ENCODE results near the gene DYNC2I2.
"Not testable (repeated sequence)": the region's sequence is repeated elsewhere in the genome, so short reads cannot be mapped to it uniquely, and the experiment has no call there.

Gene DYNC2I2

DNA sequence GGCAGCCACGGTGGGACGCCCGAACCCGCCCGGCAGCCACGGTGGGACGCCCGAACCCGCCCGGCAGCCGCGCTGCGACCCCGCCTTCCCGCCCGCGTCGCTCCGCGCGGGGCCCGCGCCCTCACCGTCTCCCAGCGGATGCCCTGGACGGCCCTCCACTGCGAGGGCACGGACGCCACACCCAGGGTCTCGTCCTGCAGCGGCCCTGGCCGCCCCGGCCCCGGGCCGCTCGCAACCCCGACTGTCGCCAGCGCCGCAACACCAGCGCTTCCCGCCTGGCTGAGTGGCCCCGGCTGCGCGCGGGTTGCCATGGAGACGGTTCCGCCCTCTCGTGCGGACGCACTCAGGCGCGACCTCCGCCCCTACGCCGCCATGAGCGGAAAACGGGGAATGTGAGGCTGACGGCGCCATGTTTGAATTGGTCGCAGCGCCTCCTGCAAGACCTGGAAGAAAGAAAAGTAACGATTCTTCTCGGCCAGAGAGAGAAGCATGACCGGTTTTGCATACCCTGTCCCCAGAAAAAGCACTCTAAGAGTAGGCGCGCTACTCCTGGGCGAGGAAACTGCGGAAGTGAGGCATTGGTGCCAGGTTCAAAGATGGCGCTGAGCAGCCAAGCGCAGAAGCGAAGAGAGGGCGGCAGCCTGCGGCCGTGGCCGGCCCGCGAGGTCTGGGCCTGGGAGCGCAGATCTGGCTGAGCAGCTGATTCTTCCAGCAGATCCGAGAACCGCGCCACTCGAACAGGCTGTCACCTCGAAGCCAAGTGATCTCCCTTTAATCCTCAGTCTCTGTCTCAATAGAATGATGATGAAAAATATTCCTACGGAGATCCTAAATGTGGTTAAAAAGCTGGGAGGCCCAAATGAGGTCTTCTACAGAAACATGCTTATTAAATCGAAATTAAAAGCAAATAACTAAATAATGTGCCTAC, at the start of gene DYNC2I2:
DYNC2I2 (minus strand) TSS at position 432 of the 928 bp plus-strand sequence; CDS start at position 311, 121 bp downstream.
- DNase-seq = peak; percentile 89

DNA sequence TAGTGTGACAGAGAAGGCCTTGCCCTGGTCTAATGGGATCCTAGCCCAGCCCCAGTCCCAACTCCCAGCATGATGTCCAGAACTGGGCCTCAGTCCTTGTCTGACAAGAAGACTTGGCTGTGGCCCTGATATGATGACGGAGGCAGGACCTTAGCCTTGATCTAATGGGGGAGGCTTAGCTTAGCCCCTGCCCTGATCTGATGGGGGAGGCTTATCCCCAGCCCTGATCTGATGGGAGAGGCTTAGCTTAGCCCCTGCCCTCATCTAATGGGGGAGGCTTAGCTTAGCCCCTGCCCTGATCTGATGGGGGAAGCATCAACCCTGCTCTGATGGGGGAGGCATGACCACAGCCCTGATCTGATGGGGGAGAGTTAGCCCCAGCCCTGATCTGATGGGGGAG, 49.4 kb upstream of the DYNC2I2 start:
- no peak for DNase-seq

DNA sequence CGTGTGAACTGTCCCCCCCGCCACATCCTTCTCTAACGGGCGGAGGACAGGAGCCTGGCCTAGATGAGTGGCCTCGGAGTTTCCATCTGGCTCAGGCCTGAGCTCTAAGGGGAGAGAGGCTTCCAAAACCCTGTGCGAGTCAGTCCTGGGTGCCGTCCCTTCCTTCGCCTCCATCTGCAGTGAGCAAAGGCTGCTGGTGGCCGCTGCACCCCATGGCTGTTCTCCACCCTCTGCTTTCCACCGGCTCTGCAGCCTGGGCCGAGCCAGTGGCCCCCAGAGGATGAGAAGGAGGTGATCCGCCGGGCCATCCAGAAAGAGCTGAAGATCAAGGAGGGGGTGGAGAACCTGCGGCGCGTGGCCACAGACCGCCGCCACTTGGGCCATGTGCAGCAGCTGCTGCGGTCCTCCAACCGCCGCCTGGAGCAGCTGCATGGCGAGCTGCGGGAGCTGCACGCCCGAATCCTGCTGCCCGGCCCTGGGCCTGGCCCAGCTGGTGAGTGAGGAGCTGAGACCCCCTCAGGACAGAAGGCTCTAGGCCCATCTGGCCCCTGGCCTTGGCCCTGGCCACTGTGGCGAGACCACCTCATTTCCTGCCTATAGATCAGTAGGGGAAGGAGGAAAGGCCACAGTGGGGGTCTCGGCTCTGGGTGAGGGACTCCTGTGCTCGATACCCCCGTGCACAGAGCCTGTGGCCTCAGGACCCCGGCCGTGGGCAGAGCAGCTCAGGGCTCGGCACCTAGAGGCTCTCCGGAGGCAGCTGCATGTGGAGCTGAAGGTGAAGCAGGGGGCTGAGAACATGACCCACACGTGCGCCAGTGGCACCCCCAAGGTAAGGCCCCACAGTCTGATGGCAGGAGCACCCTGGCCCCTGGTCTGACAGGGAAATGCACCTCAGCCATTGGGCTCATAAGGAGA, 48.7 kb upstream of the DYNC2I2 start:
- no peak for DNase-seq

DNA sequence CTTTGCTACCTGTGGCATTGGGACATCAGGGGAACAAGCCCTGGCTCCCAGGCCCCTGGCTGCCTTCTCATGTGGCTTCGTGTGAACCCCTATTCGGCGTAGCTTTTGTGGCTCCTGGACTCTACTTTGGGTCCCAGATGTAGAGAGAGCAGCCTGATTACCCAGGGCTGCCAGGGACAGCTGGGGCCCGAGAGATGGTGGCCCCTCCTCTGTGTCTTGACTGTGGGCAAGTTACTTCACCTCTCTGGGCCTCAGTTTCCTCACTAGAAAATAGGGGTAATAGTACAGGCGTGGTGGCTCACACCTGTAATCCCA, 47.7 kb upstream of the DYNC2I2 start:
- no peak for DNase-seq

DNA sequence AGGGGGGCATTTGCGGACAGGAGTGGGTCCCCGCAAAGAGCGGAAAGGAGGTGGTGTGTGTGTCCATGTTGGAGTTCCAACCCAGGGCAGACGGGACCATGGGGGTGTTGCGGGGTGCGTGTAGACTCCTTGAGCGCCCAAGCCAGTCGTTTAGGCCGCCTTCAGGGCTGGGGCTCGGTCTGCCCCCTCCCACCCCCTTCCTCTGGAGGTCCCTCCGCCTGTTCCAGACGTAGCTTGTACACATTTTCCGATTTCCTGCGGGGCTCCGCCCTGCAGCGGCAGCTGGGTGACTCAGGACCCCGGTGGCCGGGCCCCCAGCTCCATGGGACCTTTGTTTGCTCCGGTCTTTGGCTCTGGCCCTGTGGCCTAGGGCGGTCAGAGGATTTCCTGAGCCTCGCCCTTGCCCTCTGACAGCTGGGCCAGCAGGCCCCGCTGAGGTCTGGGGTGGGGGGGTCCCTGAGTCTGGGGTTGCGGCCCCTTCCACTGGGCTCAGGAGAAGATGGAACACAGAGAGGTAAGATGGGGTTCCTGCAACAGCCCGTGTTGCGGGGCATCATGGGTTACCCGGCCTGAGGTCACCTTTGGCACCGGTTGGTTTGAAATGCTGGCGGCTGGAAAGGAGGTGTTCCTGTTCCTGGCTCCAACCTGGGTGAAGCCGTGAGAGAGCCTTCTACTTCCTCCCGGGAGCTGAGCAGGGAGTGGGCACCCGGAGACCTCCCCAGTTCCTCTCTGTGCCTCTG, 47.1 kb upstream of the DYNC2I2 start:
- DNase-seq = no peak

DNA sequence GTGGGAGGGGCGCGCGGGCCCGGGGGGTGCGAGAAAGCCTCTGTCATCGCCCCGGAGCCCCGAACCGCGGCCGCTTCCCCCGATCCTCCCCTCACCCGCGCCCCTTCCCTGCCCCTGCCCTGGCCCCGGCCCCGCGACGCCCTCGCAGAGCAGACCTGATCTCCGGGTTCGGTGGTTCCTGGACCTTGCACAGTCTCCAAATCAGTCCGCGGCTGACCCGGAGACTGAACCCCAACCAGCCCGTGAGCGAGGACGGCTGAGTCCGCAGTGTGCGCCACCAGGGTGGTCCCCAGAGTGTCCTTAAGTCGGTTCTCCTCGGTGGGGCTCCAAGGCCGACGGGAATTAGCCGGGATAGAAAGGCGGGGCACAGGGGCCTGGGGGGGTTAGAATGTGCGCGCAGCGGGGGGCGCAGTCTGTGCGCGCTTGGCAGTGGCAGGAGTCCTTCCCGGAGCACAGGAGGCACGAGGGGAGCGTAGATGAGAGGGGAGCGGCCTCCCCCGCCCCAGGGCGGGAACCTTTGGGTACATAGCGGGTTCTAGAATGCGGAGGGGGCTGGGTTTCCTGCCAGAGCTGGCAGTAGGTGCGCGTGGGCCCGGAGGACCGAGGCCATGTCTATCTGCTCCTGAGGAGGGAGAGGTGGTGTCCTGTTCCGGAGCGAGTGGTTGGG, 46.4 kb upstream of the DYNC2I2 start:
- no peak for DNase-seq

DNA sequence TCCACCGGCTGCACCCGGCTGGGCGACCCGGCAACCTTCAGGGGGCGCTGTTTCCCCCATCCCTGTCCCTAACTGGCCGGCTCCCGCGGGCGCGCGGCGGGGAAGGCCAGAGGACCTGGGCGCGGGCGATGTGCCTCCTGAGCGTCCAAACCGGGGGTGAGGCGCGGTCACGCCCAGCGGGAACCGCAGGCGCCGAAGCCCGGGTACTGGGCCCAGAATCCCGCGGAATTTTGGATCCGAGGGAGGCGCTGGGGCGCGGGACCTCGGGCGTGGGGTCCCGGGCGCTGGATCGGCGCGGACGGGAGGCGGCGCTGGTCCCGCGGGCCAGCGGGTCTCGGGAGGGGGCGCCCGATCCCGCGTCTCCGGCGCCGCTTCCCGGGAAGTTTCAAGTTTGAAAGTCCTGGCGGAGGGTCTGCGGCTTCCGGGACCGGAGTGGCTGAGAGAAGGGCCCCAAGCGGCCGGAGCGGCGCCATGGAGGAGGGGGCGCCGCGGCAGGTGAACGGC, 45.9 kb upstream of the DYNC2I2 start, which contains the start of gene PKN3:
PKN3 (plus strand) TSS at position 59 of the 504 bp plus-strand sequence; CDS start at position 472, 413 bp downstream.
- peak; percentile 53 for DNase-seq

DNA sequence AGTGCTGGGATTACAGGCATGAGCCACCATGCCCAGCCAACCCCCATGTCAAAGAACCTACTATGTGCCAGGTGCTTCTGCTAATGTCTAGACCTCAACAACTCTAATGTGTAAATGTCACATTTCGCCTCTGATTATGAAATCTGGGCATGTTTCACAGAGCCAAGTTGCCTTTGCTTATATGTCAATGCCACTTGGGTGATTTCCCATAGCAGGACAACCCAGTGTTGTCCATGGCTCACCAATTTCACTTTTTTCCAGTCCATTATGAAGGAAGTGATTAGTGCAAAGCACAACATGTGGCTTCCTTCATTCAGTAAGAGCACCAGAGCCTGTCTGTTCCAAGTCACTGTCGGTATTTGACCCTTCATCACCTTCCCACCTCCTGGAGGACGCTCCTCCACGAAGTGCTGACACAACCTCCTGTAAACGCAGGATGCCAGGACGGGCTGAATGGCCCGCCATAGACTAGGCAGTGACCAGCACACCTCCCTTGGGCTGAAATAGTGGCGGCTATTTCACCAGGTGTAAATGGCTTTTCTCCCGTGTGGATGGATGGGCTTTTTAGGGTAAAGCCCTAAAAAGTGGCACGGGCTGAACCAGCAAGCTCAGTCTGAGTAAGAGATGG, 44.7 kb upstream of the DYNC2I2 start:
- DNase-seq = no peak

DNA sequence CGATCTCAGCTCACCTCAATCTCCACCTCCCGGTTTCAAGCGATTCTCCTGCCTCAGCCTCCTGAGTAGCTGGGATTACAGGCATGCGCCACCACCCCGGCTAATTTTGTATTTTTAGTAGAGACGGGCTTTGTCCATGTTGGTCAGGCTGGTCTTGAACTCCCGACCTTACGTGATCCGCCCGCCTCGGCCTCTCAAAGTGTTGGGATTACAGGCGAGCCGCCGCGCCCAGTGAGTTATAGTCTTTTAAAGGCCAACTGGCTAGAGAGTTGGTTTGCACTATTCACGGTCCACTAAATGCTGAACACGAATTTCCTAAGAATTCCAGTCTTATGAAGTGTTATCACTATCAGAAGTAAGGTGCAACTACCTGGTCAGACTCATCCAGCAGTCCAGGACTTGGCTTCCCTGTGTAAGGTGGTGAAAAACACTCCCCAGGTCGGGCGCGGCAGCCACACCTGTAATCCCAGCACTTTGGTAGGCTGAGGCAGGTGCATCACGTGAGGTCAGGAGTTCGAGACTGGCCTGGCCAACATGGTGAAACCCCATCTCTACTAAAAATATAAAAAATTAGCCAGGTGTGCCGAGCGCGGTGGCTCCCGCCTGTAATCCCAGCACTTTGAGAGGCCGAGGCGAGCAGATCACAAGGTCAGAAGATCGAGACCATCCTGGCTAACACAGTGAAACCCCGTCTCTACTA, 42.6 kb upstream of the DYNC2I2 start:
- DNase-seq = not testable (repeated sequence)

DNA sequence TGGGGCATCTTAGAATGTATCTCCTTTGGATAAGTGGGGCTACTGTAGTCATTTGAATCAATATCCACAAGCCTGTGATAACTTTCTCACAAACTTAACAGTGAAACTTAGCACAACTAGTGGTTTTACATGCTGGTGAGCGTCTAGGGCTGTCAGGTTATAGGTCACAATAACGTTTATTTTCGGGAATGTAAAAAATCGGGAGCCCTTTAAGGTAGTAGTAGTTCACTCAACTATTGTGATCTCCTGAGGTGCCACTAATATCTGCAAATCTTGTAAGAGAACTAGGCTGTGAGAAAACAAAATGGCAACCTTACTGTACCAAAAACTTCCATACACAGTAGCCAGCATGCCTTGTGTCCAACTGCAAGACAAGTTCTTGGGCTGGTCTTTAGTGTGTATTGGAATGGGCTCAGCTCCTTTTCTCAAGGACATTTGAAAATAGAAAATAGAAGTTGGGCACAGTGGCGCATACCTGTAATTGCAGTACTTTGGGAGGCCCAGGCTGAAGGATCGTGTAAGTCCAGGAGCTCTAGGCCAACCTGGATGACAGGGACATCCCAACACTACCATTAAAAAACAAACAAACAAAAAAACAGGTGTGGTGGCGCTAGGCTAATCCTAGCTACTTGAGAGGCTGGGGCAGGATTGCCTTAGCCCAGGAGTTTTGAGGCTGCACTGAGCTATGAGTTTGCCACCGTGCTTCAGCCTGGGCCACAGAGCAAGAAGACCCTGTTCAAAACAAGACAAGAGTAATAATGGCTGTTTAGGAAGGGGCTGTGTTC, 40.5 kb upstream of the DYNC2I2 start:
- DNase-seq = no peak

DNA sequence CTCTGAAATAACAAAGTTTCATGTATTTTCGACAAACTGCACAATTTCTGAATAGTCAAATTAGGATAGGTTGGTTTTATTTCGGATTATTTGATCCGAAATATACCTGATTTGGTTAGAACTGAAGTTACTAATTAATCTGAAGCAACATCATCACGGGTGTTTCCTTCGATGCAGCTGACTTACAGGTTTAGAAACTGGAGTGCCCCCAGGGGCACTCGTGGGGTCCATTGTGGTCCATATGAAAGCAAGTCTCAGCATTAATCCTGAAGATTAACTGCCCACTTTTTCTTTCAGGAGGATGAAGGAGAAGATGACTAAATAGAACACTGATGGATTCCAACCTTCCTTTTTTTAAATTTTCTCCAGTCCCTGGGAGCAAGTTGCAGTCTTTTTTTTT, 37.7 kb upstream of the DYNC2I2 start:
- no peak for DNase-seq

DNA sequence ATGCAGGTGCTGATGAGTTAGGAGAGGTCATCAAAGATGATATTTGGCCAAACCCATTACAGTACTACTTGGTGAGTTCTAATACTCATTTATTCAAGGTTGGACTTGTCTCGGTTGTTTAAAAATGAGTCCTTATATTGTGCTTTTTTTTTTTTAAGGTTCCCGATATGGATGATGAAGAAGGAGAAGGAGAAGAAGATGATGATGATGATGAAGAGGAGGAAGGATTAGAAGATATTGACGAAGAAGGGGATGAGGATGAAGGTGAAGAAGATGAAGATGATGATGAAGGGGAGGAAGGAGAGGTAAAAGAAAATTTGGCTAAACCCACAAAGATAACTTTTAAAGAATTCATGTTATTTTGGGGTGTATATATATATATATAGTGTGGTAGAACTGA, 37.1 kb upstream of the DYNC2I2 start:
- DNase-seq = not testable (repeated sequence)

DNA sequence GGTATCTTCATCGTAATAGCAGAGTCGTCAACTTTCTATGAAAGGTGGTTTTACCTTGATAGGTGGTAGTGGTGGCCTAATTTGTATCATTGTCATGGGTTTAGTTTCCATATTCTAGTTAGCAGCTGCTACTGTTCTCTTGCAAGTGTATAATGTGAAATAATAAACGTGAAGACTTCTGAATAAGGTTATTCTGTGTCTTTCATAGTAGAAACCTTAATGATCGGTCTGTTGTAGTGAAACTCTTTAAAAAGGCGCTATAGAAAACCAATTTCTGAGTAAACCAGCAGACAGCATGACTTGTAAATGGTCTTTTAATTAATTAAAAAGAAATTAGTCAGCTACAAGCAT, 34.0 kb upstream of the DYNC2I2 start:
- no peak for DNase-seq

DNA sequence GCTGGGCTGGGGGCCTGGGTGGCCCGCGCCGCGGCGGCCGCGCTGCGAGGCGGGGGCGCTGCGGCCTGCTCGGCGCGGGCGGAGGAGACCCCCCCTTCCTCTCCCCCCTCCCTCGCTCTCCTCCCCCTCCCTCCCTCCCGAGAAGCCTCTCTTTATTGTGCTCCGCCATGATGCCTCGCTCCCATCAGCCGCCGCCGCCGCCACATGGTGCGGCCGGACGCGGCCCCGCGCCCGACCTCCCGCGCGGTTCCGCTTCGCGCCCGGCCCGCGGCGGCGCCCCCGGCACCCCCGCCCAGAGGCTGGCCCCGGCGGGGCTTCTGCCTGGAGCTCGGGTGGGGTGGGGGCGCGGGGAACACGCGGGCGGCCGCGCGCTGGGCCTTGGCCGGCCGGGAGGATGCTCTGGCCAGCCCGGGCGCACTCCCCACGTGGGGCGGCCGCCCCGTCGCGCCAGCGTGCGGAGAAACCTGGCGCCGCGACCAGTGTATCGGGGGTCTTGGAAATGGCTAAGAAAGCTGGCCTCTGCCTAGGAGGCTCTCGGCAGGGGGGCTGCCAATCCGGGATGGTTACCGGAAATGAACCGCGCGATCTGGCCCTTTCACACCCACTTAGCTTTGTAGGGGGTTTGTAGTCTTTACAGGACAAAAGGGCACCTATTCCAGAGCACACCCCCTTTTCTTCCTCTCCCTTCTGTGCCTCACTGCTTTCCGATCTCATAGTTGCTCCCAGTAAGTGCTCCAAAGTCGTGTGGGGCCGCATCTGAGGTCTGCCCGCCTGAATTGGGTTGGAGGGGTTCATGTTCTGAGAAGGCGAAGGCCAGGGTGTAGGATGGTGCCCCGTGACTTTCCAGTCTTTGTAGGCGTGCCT, 33.4 kb upstream of the DYNC2I2 start:
- peak; percentile 37 for DNase-seq

DNA sequence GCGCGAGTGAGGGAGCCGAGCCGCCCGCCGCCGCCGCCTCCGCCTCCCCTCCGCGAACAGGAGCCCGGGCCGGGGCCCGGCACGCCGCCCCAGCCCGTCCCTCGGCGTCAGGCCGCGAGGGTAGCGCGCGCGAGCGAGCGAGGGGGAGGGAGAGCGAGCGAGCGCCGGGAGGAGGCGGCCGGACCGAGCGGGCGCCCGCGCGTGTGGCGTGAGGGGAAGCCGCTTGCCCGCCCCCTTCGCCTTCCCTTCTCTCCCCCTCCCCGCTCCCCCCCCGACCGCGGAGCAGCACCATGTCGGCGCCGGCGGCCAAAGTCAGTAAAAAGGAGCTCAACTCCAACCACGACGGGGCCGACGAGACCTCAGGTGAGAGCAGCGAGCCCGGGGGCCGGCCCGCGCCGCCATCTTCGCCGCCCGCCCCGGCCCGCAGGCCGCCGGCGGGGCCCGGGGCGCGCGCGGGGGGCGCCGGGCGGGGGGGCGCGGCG, 32.7 kb upstream of the DYNC2I2 start:
- peak; percentile 54 for DNase-seq

DNA sequence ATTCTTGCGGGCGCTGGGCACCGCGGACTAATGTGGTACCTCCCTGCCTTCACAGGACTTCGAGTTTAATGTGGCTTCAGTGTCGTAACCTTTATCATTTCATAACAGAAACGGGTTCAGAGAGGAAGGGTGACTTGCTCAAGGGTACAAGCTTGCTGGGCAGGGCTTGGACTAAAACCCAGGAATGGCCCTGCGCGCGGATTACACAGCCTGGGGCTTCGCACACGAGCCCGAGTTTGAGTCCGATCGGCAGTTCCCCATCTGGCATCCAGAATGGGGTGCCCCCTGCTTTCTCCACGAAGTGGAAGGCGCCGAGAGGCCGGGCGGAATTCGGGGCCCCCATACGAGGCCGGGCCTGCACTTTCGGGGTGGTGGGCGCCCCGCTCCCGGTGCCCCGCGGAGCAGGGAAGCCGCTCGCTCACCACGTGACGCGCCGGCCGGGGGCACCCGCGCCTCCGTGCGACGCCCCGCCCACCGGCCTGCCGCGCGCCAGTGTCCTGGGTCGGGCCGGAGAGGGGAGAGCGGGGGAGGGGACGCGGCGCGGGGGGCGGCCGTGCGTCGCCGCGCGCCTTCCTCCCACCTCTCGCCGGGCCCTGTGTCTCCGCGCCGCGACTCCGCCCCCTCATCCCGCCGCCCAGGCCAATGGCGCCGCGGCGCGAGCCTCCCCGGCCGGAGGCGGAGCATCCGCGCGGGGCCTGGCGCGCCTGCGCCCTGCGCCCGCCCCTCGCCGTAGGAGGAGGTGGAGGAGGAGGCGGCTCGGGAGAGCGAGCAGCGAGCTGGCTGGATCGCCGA, 32.0 kb upstream of the DYNC2I2 start, which contains the start of gene SET:
SET (plus strand) TSS at position 722 of the 792 bp plus-strand sequence. CDS start 361 bp downstream, outside the sequence.
- peak; percentile 89 for DNase-seq

DNA sequence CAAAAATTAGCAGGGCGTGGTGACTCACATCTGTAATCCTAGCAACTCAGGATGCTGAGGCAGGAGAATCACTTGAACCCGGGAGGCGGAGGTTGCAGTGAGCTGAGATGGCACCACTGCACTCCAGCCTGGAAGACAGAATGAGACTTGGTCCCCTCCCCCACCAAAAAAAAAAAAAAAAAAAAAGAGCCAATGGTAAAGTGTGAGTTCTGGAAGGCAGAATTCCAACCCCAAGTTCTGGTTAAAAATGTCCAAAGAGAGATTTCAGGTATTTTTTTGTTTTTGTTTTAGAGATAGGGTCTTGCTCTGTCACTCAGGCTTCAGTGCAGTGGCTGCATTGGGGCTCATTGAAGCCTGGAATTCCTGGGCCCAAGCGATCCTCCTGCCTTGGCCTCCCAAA, 30.8 kb upstream of the DYNC2I2 start:
- DNase-seq = no peak

Measured in NCI-H2029 (cell line).